Measurements from ENCODE around the gene CCL22.
"Not testable (repeated sequence)": the region's sequence is repeated elsewhere in the genome, so short reads cannot be mapped to it uniquely, and the experiment has no call there.

DNA sequence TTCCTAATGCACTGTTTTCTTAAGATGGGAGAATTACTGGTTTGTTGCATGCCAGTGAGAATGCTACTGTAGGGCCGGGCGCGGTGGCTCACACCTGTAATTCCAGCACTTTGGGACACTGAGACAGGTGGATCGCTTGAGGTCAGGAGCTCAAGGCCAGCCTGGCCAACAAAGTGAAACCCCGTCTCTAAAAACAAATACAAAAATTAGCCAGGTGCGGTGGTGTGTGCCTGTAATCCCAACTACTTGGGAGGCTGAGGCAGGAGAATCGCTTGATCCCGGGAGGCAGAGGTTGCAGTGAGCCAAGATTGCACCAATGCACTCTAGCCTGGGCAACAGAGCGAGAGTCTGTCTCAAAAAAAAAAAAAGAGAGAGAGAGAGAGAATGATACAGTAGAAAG, 16.0 kb upstream of the CCL22 start:
- TF ChIP-seq, protein P1, sequence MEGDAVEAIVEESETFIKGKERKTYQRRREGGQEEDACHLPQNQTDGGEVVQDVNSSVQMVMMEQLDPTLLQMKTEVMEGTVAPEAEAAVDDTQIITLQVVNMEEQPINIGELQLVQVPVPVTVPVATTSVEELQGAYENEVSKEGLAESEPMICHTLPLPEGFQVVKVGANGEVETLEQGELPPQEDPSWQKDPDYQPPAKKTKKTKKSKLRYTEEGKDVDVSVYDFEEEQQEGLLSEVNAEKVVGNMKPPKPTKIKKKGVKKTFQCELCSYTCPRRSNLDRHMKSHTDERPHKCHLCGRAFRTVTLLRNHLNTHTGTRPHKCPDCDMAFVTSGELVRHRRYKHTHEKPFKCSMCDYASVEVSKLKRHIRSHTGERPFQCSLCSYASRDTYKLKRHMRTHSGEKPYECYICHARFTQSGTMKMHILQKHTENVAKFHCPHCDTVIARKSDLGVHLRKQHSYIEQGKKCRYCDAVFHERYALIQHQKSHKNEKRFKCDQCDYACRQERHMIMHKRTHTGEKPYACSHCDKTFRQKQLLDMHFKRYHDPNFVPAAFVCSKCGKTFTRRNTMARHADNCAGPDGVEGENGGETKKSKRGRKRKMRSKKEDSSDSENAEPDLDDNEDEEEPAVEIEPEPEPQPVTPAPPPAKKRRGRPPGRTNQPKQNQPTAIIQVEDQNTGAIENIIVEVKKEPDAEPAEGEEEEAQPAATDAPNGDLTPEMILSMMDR (IDR thresholded peaks at IDR 0.05) = not testable (repeated sequence)
- not testable (repeated sequence) for TF ChIP-seq POLR2A (IDR thresholded peaks at IDR 0.05)
